Measurements from ENCODE around the gene PDZRN3.

Gene PDZRN3

GRCh38 chr3:73451301-73451944 lies 173.3 kb downstream of the PDZRN3 start:
- no peak for DNase-seq (ENCODE audit: low read depth)

GRCh38 chr3:73449774-73450173 lies 175.0 kb downstream of the PDZRN3 start:
- no peak for DNase-seq (ENCODE audit: low read depth)

GRCh38 chr3:73448761-73449301 lies 175.9 kb downstream of the PDZRN3 start:
- DNase-seq (ENCODE audit: low read depth): no peak

GRCh38 chr3:73448041-73448440 lies 176.7 kb downstream of the PDZRN3 start:
- no peak for DNase-seq (ENCODE audit: low read depth)

- DNase-seq (ENCODE audit: low read depth): no peak
These were observed 177.6 kb downstream of the PDZRN3 start for GRCh38 chr3:73447111-73447510.

GRCh38 chr3:73446467-73447110 lies 178.2 kb downstream of the PDZRN3 start:
- no peak for DNase-seq (ENCODE audit: low read depth)

- DNase-seq (ENCODE audit: low read depth): no peak
These were observed 181.9 kb downstream of the PDZRN3 start for GRCh38 chr3:73442886-73443285.

GRCh38 chr3:73442152-73442551 lies 182.6 kb downstream of the PDZRN3 start:
- no peak for DNase-seq (ENCODE audit: low read depth)

GRCh38 chr3:73437828-73438227 lies 186.9 kb downstream of the PDZRN3 start:
- no peak for DNase-seq (ENCODE audit: low read depth)

GRCh38 chr3:73435055-73435454 lies 189.7 kb downstream of the PDZRN3 start:
- no peak for DNase-seq (ENCODE audit: low read depth)

- DNase-seq (ENCODE audit: low read depth): no peak
These were observed 191.1 kb downstream of the PDZRN3 start for GRCh38 chr3:73433687-73434086.

- DNase-seq (ENCODE audit: low read depth): no peak
These were observed 191.7 kb downstream of the PDZRN3 start for GRCh38 chr3:73433079-73433478.

GRCh38 chr3:73432706-73433032 lies 192.1 kb downstream of the PDZRN3 start:
- no peak for DNase-seq (ENCODE audit: low read depth)

GRCh38 chr3:73432023-73432705 lies 192.6 kb downstream of the PDZRN3 start:
- DNase-seq (ENCODE audit: low read depth): peak; percentile 30

- no peak for DNase-seq (ENCODE audit: low read depth)
These were observed 193.4 kb downstream of the PDZRN3 start for GRCh38 chr3:73431183-73431900.

GRCh38 chr3:73427048-73427706 lies 197.6 kb downstream of the PDZRN3 start:
- no peak for DNase-seq (ENCODE audit: low read depth)

- DNase-seq (ENCODE audit: low read depth): no peak
These were observed 198.1 kb downstream of the PDZRN3 start for GRCh38 chr3:73426606-73427005.

- DNase-seq (ENCODE audit: low read depth): no peak
These were observed 201.6 kb downstream of the PDZRN3 start for GRCh38 chr3:73423116-73423515.

- DNase-seq (ENCODE audit: low read depth): no peak
These were observed 202.2 kb downstream of the PDZRN3 start for GRCh38 chr3:73422571-73422970.

- DNase-seq (ENCODE audit: low read depth): no peak
These were observed 204.8 kb downstream of the PDZRN3 start for GRCh38 chr3:73419942-73420341.

- DNase-seq (ENCODE audit: low read depth): no peak
These were observed 205.4 kb downstream of the PDZRN3 start for GRCh38 chr3:73419179-73419803.

GRCh38 chr3:73418681-73419080 lies 206.1 kb downstream of the PDZRN3 start:
- DNase-seq (ENCODE audit: low read depth): no peak
